Activated CD4-positive, alpha-beta T cell treated with anti-CD3 and anti-CD28 coated beads, Interleukin-2, amount 10 ng/mL, durations not matched to agents 24 days and 14 days (primary cell): ENCODE measurements around the gene ULK4. TPM values are rescaled to one million over a fixed set of nuclear protein-coding genes. Genes with fewer than 3 reads are reported as not detected.
A peak's percentile ranks its signal among the peaks of the same experiment; 100 is the strongest.
"Not testable (repeated sequence)": the region's sequence is repeated elsewhere in the genome, so short reads cannot be mapped to it uniquely, and the experiment has no call there.

Experiments
- DNase-seq: peaks from one replicate; pipeline ENCODE4 v3.0.0; 2022
- H3K27ac Mint-ChIP-seq: one replicate; pipeline ENCODE4 v1.8.0; 2022; ENCODE audit warnings: mild to moderate bottlenecking, mixed read lengths
- H3K27me3 Mint-ChIP-seq: one replicate; pipeline ENCODE4 v1.8.0; 2022; ENCODE audit warnings: mixed read lengths
- H3K36me3 Mint-ChIP-seq: one replicate; pipeline ENCODE4 v1.8.0; 2022; ENCODE audit warnings: low read depth, mild to moderate bottlenecking, mixed read lengths
- H3K4me1 Mint-ChIP-seq: one replicate; pipeline ENCODE4 v1.8.0; 2021; ENCODE audit warnings: mixed read lengths
- H3K4me3 Mint-ChIP-seq: one replicate; pipeline ENCODE4 v1.8.0; 2022; ENCODE audit warnings: mild to moderate bottlenecking, moderate library complexity, mixed read lengths
- H3K9me3 Mint-ChIP-seq: one replicate; pipeline ENCODE4 v1.8.0; 2021; ENCODE audit warnings: mixed read lengths
- intact Hi-C: fragments of 100-400 bp; cut with micrococcal nuclease; formaldehyde crosslinking; loops from one replicate; pipeline ENCODE4 v1.15.1; 2023
- total RNA-seq: library from RNA; stranded (reverse); gene quantifications from 2 replicates; pipeline ENCODE4 v1.2.3, GENCODE V29; 2022

ULK4 gene
- total RNA-seq, 1 donor from 2014 or later, result 10.2 TPM

GRCh38 chr3:41983091-41983490 lies 21.2 kb upstream of the ULK4 start:
- H3K27ac Mint-ChIP-seq, intact Hi-C loops, H3K4me1 Mint-ChIP-seq, H3K36me3 Mint-ChIP-seq, H3K4me3 Mint-ChIP-seq, H3K27me3 Mint-ChIP-seq, DNase-seq, H3K9me3 Mint-ChIP-seq: not testable (repeated sequence)

- H3K36me3 Mint-ChIP-seq, DNase-seq, H3K4me1 Mint-ChIP-seq, H3K9me3 Mint-ChIP-seq, H3K4me3 Mint-ChIP-seq, intact Hi-C loops, H3K27ac Mint-ChIP-seq: not testable (repeated sequence)
- peaks cover 15% of the 10 kb centered on the region for H3K27me3 Mint-ChIP-seq
Measured at GRCh38 chr3:41977401-41977800, 15.5 kb upstream of the ULK4 start.

- DNase-seq, result no peak
- intact Hi-C loops, result no loop called here
- no peaks in the 10 kb centered on the region for H3K36me3 Mint-ChIP-seq
- H3K9me3 Mint-ChIP-seq, result no peaks in the 10 kb centered on the region
- H3K27ac Mint-ChIP-seq, result no peak overlapping the region
- no peaks in the 10 kb centered on the region for H3K4me1 Mint-ChIP-seq
- H3K27me3 Mint-ChIP-seq, result peaks cover 12% of the 10 kb centered on the region
- no peak overlapping the region for H3K4me3 Mint-ChIP-seq
Measured at GRCh38 chr3:41975416-41976103, 13.7 kb upstream of the ULK4 start.

- Mint-ChIP-seq H3K9me3 (no peaks in the 10 kb centered on the region), H3K27me3 (peaks cover 18% of the 10 kb centered on the region), H3K4me1 (no peaks in the 10 kb centered on the region), H3K36me3 (no peaks in the 10 kb centered on the region), H3K4me3 (no peak overlapping the region), H3K27ac (no peak overlapping the region)
- no peak for DNase-seq
- intact Hi-C loops, result no loop called here
Measured at GRCh38 chr3:41974223-41974622, 12.3 kb upstream of the ULK4 start.

GRCh38 chr3:41972802-41973201 lies 10.9 kb upstream of the ULK4 start:
- intact Hi-C loops, result no loop called here
- no peak for DNase-seq
- H3K27me3 Mint-ChIP-seq, result peaks cover 19% of the 10 kb centered on the region
- no peaks in the 10 kb centered on the region for H3K9me3 Mint-ChIP-seq
- no peaks in the 10 kb centered on the region for H3K4me1 Mint-ChIP-seq
- H3K36me3 Mint-ChIP-seq, result no peaks in the 10 kb centered on the region
- H3K27ac Mint-ChIP-seq, result no peak overlapping the region
- H3K4me3 Mint-ChIP-seq, result no peak overlapping the region

GRCh38 chr3:41966206-41966605 lies 4.3 kb upstream of the ULK4 start:
- intact Hi-C loops, result no loop called here
- peaks cover 1% of the 10 kb centered on the region for H3K36me3 Mint-ChIP-seq
- H3K27me3 Mint-ChIP-seq, result peaks cover 11% of the 10 kb centered on the region
- no peak overlapping the region for H3K4me3 Mint-ChIP-seq
- peaks cover 3% of the 10 kb centered on the region for H3K4me1 Mint-ChIP-seq
- no peak for DNase-seq
- no peaks in the 10 kb centered on the region for H3K9me3 Mint-ChIP-seq
- H3K27ac Mint-ChIP-seq, result no peak overlapping the region

- H3K27ac Mint-ChIP-seq, result no peak overlapping the region
- intact Hi-C loops, result loop anchor here (2.0 kb wide), 1 partner anchor 1507 kb away; the partner anchor contains the start of gene RPL14
- peaks cover 4% of the 10 kb centered on the region for H3K27me3 Mint-ChIP-seq
- DNase-seq, result peak; percentile 55
- H3K4me3 Mint-ChIP-seq, result no peak overlapping the region
- H3K4me1 Mint-ChIP-seq, result peaks cover 9% of the 10 kb centered on the region
- peaks cover 1% of the 10 kb centered on the region for H3K36me3 Mint-ChIP-seq
- no peaks in the 10 kb centered on the region for H3K9me3 Mint-ChIP-seq
Measured at GRCh38 chr3:41963823-41964222, 1.9 kb upstream of the ULK4 start.

- Mint-ChIP-seq H3K27me3 (no peaks in the 10 kb centered on the region), H3K4me3 (peak overlapping the region; percentile 92), H3K27ac (peak overlapping the region; percentile 94), H3K36me3 (peaks cover 1% of the 10 kb centered on the region), H3K9me3 (no peaks in the 10 kb centered on the region), H3K4me1 (peaks cover 14% of the 10 kb centered on the region)
- DNase-seq, result peak; percentile 86
- intact Hi-C loops, result loop anchor here (1.0 kb wide), 1 partner anchor 1652 kb away; the partner anchor contains the start of gene EIF1B
Measured at GRCh38 chr3:41960826-41961750, 815 bp downstream of the ULK4 start.

GRCh38 chr3:41956574-41956973 lies 5.3 kb downstream of the ULK4 start:
- DNase-seq, result no peak
- no peak overlapping the region for H3K4me3 Mint-ChIP-seq
- no peak overlapping the region for H3K27ac Mint-ChIP-seq
- H3K36me3 Mint-ChIP-seq, result peaks cover 2% of the 10 kb centered on the region
- intact Hi-C loops, result no loop called here
- peaks cover 14% of the 10 kb centered on the region for H3K4me1 Mint-ChIP-seq
- H3K27me3 Mint-ChIP-seq, result no peaks in the 10 kb centered on the region
- no peaks in the 10 kb centered on the region for H3K9me3 Mint-ChIP-seq

GRCh38 chr3:41955192-41955591 lies 6.7 kb downstream of the ULK4 start:
- no peaks in the 10 kb centered on the region for H3K27me3 Mint-ChIP-seq
- no peak overlapping the region for H3K27ac Mint-ChIP-seq
- peaks cover 2% of the 10 kb centered on the region for H3K36me3 Mint-ChIP-seq
- no peak overlapping the region for H3K4me3 Mint-ChIP-seq
- intact Hi-C loops, result no loop called here
- H3K9me3 Mint-ChIP-seq, result no peaks in the 10 kb centered on the region
- DNase-seq, result no peak
- peaks cover 8% of the 10 kb centered on the region for H3K4me1 Mint-ChIP-seq

- Mint-ChIP-seq H3K36me3 (no peaks in the 10 kb centered on the region), H3K4me3 (no peak overlapping the region), H3K9me3 (no peaks in the 10 kb centered on the region), H3K4me1 (no peaks in the 10 kb centered on the region), H3K27ac (no peak overlapping the region), H3K27me3 (no peaks in the 10 kb centered on the region)
- no peak for DNase-seq
- intact Hi-C loops, result no loop called here
Measured at GRCh38 chr3:41943311-41943843, 18.5 kb downstream of the ULK4 start.

- Mint-ChIP-seq H3K36me3 (peaks cover 3% of the 10 kb centered on the region), H3K9me3 (no peaks in the 10 kb centered on the region), H3K4me3 (no peak overlapping the region), H3K27me3 (no peaks in the 10 kb centered on the region), H3K4me1 (no peaks in the 10 kb centered on the region), H3K27ac (no peak overlapping the region)
- DNase-seq, result no peak
- intact Hi-C loops, result no loop called here
Measured at GRCh38 chr3:41940393-41940792, 21.5 kb downstream of the ULK4 start.

GRCh38 chr3:41936384-41936783 lies 25.5 kb downstream of the ULK4 start:
- Mint-ChIP-seq H3K4me1 (no peaks in the 10 kb centered on the region), H3K27ac (no peak overlapping the region), H3K4me3 (no peak overlapping the region), H3K36me3 (peaks cover 7% of the 10 kb centered on the region), H3K9me3 (no peaks in the 10 kb centered on the region), H3K27me3 (no peaks in the 10 kb centered on the region)
- intact Hi-C loops, result no loop called here
- no peak for DNase-seq

- no peak overlapping the region for H3K4me3 Mint-ChIP-seq
- no peaks in the 10 kb centered on the region for H3K27me3 Mint-ChIP-seq
- H3K4me1 Mint-ChIP-seq, result no peaks in the 10 kb centered on the region
- no peak for DNase-seq
- H3K9me3 Mint-ChIP-seq, result peaks cover 6% of the 10 kb centered on the region
- H3K36me3 Mint-ChIP-seq, result peaks cover 15% of the 10 kb centered on the region
- no peak overlapping the region for H3K27ac Mint-ChIP-seq
- intact Hi-C loops, result no loop called here
Measured at GRCh38 chr3:41933154-41933676, 28.7 kb downstream of the ULK4 start.
